K562 (cell line): ENCODE measurements around the gene MACF1. TPM values are rescaled to one million over a fixed set of nuclear protein-coding genes. Genes with fewer than 3 reads are reported as not detected.
"Not testable (repeated sequence)": the region's sequence is repeated elsewhere in the genome, so short reads cannot be mapped to it uniquely, and the experiment has no call there.

ENCODE experiments used
- ATAC-seq: fragments of 200-7000 bp; cut with Tn5 transposase; 3 replicates; pipeline ENCODE4 v1.9.1; 2020; ENCODE audit warnings: moderate library complexity
- BruUV-seq: library from RNA; stranded (reverse); fragments of 400-500 nt; replicated peaks from 2 replicates; lab custom pipeline; 2021; lab: Mats Ljungman, UMichigan
- CTCF ChIA-PET: fragments of 300-600 bp; formaldehyde crosslinking; extraction: SDS; loops from one replicate; lab custom pipeline; 2021; ENCODE audit warnings: low intra/inter-chr PET ratio; lab: Yijun Ruan, JAX
- POLR2A ChIA-PET: fragments of 300-600, 350-650 bp; sonication (Branson Sonifier 250); formaldehyde crosslinking; extraction: SDS; loops from one replicate; lab custom pipeline; 2021; ENCODE audit warnings: antibody characterized with exemption, inconsistent platforms; lab: Yijun Ruan, JAX
- DNase-seq, 4 experiments: peaks; one replicate each; pipeline versions ENCODE4 v3.0.0 to v3.0.0-alpha.2; 2011 to 2018; ENCODE audit warnings: low spot score in 3 of 4, mixed read lengths in 3 of 4; ENCODE audit errors: extremely low read depth in 1 of 4
- FAIRE-seq: peaks from 2 replicates; lab custom pipeline; 2011; peaks lifted over from hg19 to GRCh38; lab: Jason Lieb, UNC
- H2AFZ ChIP-seq: 2 replicates; pipeline ENCODE4 v1.6.0; 2011; ENCODE audit warnings: low read depth, low read length, control low read depth, inconsistent platforms
- H3K27ac ChIP-seq: fragments of 200-600 bp; 3 replicates; pipeline ENCODE4 v1.8.0; 2011; ENCODE audit warnings: low read depth, mild to moderate bottlenecking, control low read depth, inconsistent platforms, low read length, moderate library complexity, mixed read lengths; ENCODE audit errors: extremely low read depth
- H3K27me3 ChIP-seq, 2 experiments: fragments of 300-600 bp in 1 of 2; 2 replicates in 1 of 2; 3 replicates in 1 of 2; pipeline versions ENCODE4 v1.6.0 to v1.8.0; 2011; ENCODE audit warnings: inconsistent platforms in 2 of 2, low read length in 2 of 2, mild to moderate bottlenecking in 1 of 2, mixed read lengths in 1 of 2, moderate library complexity in 1 of 2; ENCODE audit not compliant: control insufficient read depth in 2 of 2, insufficient read depth in 2 of 2
- H3K36me3 ChIP-seq: fragments of 300-600 bp; 3 replicates; pipeline ENCODE4 v1.8.0; 2011; ENCODE audit warnings: mild to moderate bottlenecking, low read length, inconsistent platforms; ENCODE audit not compliant: control insufficient read depth, insufficient read depth
- H3K4me1 ChIP-seq, 2 experiments: fragments of 200-600 bp in 1 of 2; replicated peaks in 1 of 2; 2 replicates in 1 of 2; 3 replicates in 1 of 2; pipeline versions ENCODE4 v1.5.1 to v1.8.0; 2011; ENCODE audit warnings: inconsistent platforms in 2 of 2, low read length in 2 of 2, mild to moderate bottlenecking in 1 of 2, mixed read lengths in 1 of 2, moderate library complexity in 1 of 2; ENCODE audit not compliant: control insufficient read depth in 2 of 2, insufficient read depth in 2 of 2
- H3K4me2 ChIP-seq: 2 replicates; pipeline ENCODE4 v1.6.1; 2011; ENCODE audit warnings: low read length, control low read depth, inconsistent platforms, mixed read lengths; ENCODE audit not compliant: insufficient read depth
- H3K4me3 ChIP-seq: fragments of 200-600 bp; sonication (generic), shearing (Covaris generic); 2 replicates; pipeline ENCODE4 v1.5.1; 2016; ENCODE audit warnings: control low read depth, inconsistent platforms
- H3K79me2 ChIP-seq: fragments of 200-600 bp; 3 replicates; pipeline ENCODE4 v1.8.0; 2011; ENCODE audit warnings: low read length, inconsistent platforms; ENCODE audit not compliant: control insufficient read depth, insufficient read depth
- H3K9ac ChIP-seq, 2 experiments: 2 replicates each; pipeline versions ENCODE4 v1.6.0 to v1.6.1; 2011; ENCODE audit warnings: low read depth in 2 of 2, low read length in 2 of 2, control low read depth in 1 of 2, inconsistent platforms in 1 of 2, mild to moderate bottlenecking in 1 of 2, mixed read lengths in 1 of 2; ENCODE audit not compliant: insufficient read depth in 1 of 2
- H3K9me1 ChIP-seq: one replicate; pipeline ENCODE4 v1.6.0; 2011; ENCODE audit warnings: inconsistent platforms, mild to moderate bottlenecking, low read length, moderate library complexity; ENCODE audit not compliant: control insufficient read depth, insufficient read depth
- H3K9me3 ChIP-seq: replicated peaks from 2 replicates; pipeline ENCODE4 v1.5.1; 2011; ENCODE audit warnings: low read depth, low read length, inconsistent platforms; ENCODE audit not compliant: control insufficient read depth, insufficient read depth
- H4K20me1 ChIP-seq: replicated peaks from 2 replicates; pipeline ENCODE4 v1.6.1; 2011; ENCODE audit warnings: low read length, inconsistent platforms, mixed read lengths; ENCODE audit not compliant: control insufficient read depth, insufficient read depth
- BCOR ChIP-seq: fragments of 450-650 bp; IDR thresholded peaks from 2 replicates; pipeline ENCODE4 v1.6.1; 2016
- MYC ChIP-seq, 2 experiments: fragments of 250-450 bp in 1 of 2; sonication (Bioruptor Pico) in 1 of 2; IDR thresholded peaks; 2 replicates each; pipeline versions ENCODE4 v1.5.1 to v1.6.1; 2012 to 2021; ENCODE audit warnings: low read depth in 2 of 2, borderline replicate concordance in 1 of 2, improper control_type of control experiment in 1 of 2, low read length in 1 of 2, mild to moderate bottlenecking in 1 of 2, moderate library complexity in 1 of 2
- RBM25 ChIP-seq: fragments of 200-400 bp; formaldehyde crosslinking; IDR thresholded peaks from 2 replicates; pipeline ENCODE4 v1.6.1; 2018; ENCODE audit warnings: low read length, low read depth, moderate library complexity; ENCODE audit not compliant: severe bottlenecking
- SPI1 ChIP-seq: IDR thresholded peaks from 2 replicates; pipeline ENCODE4 v1.6.1; 2011; ENCODE audit warnings: low read depth, low read length, control low read depth, borderline replicate concordance
- ZFP36 ChIP-seq: fragments of 150-350 bp; IDR thresholded peaks from 2 replicates; pipeline ENCODE4 v1.6.1; 2018; ENCODE audit warnings: low read length, low read depth; ENCODE audit not compliant: partially characterized antibody
- WGBS: fragments of 100-300 bp; shearing (Covaris generic); methylation state at CpG from one replicate; pipeline ENCODE4 v1.1.6; 2016; ENCODE audit warnings: low coverage, mixed read lengths; ENCODE audit not compliant: insufficient coverage; ENCODE audit errors: missing lambda C conversion rate; 5-methylcytosine and 5-hydroxymethylcytosine counted together
- in situ Hi-C: fragments of 300-500 bp; cut with MboI; formaldehyde crosslinking; loops from 4 replicates; pipeline ENCODE4 v1.15.0; 2018; ENCODE audit warnings: inconsistent platforms, mixed read lengths
- intact Hi-C: fragments of 100-400 bp; cut with micrococcal nuclease; formaldehyde crosslinking; loops from 2 replicates; pipeline ENCODE4 v1.14.2; 2022
- polyA plus RNA-seq, 8 experiments: library from polyadenylated mRNA; depleted of rRNA in 4 of 8; stranded (reverse) in 5 of 8; unstranded in 3 of 8; fragments of >200 nt; fragmentation: Nextera tagmentation in 2 of 8; fragmentation: Illumina TruSeq in 1 of 8; extraction: Ambion mirVana in 2 of 8; extraction: Trizol in 1 of 8; gene quantifications; 2 replicates each; pipeline versions ENCODE4 v1.2.1 to v1.2.3, GENCODE V29; 2011 to 2014; ENCODE audit warnings: inconsistent platforms in 1 of 8, missing spikeins in 1 of 8
- total RNA-seq, 7 experiments: library from RNA; depleted of rRNA in 6 of 7; stranded (reverse); fragments of >200 nt in 6 of 7; fragmentation: Illumina TruSeq in 2 of 7; extraction: Trizol in 2 of 7; gene quantifications; 2 replicates each; pipeline versions ENCODE4 v1.2.1 to v1.2.3, GENCODE V29; 2011 to 2021; ENCODE audit warnings: low replicate concordance in 1 of 7
- TF ChIP-seq, protein P1 (sequence below): sonication (generic); formaldehyde crosslinking; IDR thresholded peaks from 2 replicates; pipeline ENCODE4 v1.8.1; 2023; ENCODE audit warnings: mild to moderate bottlenecking, missing genetic modification reagents

The MACF1 gene
- total and polyA plus RNA-seq, 9 of the 15 experiments (the other 6 are each of a cell fraction or from before 2014, with no cell fraction given) = 13.2 to 232 (median 112) TPM

DNA sequence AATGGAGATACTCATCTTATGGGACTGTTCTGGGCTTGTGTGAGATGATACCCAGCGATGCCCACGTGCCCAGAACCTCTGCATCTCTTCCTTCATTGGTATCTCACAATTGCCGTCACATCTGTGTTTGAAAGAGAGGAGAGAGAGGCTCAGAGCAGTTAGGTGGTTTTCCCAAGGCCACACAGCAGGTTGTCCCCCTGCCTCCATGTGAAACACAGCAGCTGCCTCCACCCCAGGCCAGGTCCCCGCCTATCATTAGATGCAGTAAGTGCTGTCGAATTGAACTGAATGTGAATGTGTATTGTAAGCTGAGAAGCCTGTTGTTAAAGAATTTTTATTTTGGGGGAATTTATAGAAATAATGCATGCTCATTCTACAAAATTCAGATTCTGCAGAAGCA lies 292.0 kb downstream of the MACF1 start:
- H3K4me2 ChIP-seq, H3K9me1 ChIP-seq, H4K20me1 ChIP-seq, ATAC-seq, H2AFZ ChIP-seq, H3K79me2 ChIP-seq, H3K4me3 ChIP-seq, intact Hi-C loops, in situ Hi-C loops, BruUV-seq, POLR2A ChIA-PET, H3K9ac ChIP-seq, H3K27ac ChIP-seq, CTCF ChIA-PET, H3K9me3 ChIP-seq, H3K36me3 ChIP-seq, DNase-seq: not testable (repeated sequence)
- TF ChIP-seq ZFP36 = peak; percentile 35
- TF ChIP-seq RBM25 = peak; percentile 49
- peak; percentile 51; the same call in 1 of the 2 replicates for TF ChIP-seq BCOR
- peak; percentile 26 for FAIRE-seq
- H3K4me1 ChIP-seq = peaks cover 0 to 17% of the 10 kb centered on the region in 2 experiments; a peak in 2 of 5 replicates
- peaks cover 4 to 34% of the 10 kb centered on the region in 2 experiments for H3K27me3 ChIP-seq
- 3% methylated on average over 5 of the region's 5 CpGs for WGBS

DNA sequence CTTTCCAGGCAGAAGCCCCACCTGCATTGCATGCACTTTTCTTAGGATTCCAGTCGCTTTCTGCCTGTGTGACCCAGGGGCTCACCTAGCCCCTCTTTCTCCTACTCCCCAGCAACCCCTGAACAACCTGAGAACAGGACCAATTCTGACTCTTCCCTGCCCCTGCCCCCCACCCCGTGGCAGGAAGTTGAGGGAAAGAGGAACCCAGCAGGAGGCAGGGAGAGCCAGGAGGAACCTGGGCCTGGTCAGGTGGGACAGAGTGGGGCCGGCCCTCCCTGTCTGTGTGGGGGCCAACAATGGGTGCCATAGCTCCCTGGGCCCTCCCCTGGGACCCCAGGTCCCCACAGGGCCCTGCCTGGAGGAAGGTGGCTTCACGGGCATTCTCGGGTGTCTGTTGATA lies 293.1 kb downstream of the MACF1 start:
- FAIRE-seq = no peak

GRCh38 chr1:39498096-39498710 lies 293.7 kb downstream of the MACF1 start:
- H3K4me1 ChIP-seq, intact Hi-C loops, H3K4me2 ChIP-seq, H4K20me1 ChIP-seq, H3K9ac ChIP-seq, BruUV-seq, POLR2A ChIA-PET, DNase-seq, H3K9me1 ChIP-seq, H3K9me3 ChIP-seq, H3K36me3 ChIP-seq, H3K27ac ChIP-seq, CTCF ChIA-PET, H3K4me3 ChIP-seq, FAIRE-seq, H3K79me2 ChIP-seq, in situ Hi-C loops, ATAC-seq, H2AFZ ChIP-seq: not testable (repeated sequence)
- H3K27me3 ChIP-seq = peaks cover under 1 to 24% of the 10 kb centered on the region in 2 experiments
- WGBS = 15% methylated on average over 7 of the region's 9 CpGs

More for the DNA sequence above, 293.1 kb downstream of the MACF1 start:
- Histone ChIP-seq H3K4me3 (no peak overlapping the region), H3K9me1 (no peaks in the 10 kb centered on the region), H3K36me3 (no peaks in the 10 kb centered on the region), H3K27me3 (peaks cover 4 to 30% of the 10 kb centered on the region in 2 experiments), H2AFZ (no peak overlapping the region), H3K79me2 (no peaks in the 10 kb centered on the region), H3K4me1 (peaks cover 0 to 8% of the 10 kb centered on the region in 2 experiments; a peak in 2 of 5 replicates), H3K9me3 (no peaks in the 10 kb centered on the region), H3K4me2 (no peak overlapping the region), H3K27ac (no peak overlapping the region), H4K20me1 (0 out of 2 replicates have a peak, but pooled peaks cover 3% of the 10 kb centered on the region), H3K9ac (peak overlapping the region in 1 of 2 experiments; percentile 53; a peak in 1 of 4 replicates)
- ChIA-PET CTCF (no interaction called here), POLR2A (interaction anchor here (0.7 kb wide), 1 partner anchor 30 kb away, joined by 3 read pairs; no protein-coding TSS in a partner anchor)
- in situ Hi-C loops (no loop called here), intact Hi-C loops (no loop called here)
- ATAC-seq = no peak
- BruUV-seq = no TSS peak
- DNase-seq = no peak
- TF ChIP-seq SPI1 = peak; percentile 65; the same call in 1 of the 2 replicates
- TF ChIP-seq, protein P1, sequence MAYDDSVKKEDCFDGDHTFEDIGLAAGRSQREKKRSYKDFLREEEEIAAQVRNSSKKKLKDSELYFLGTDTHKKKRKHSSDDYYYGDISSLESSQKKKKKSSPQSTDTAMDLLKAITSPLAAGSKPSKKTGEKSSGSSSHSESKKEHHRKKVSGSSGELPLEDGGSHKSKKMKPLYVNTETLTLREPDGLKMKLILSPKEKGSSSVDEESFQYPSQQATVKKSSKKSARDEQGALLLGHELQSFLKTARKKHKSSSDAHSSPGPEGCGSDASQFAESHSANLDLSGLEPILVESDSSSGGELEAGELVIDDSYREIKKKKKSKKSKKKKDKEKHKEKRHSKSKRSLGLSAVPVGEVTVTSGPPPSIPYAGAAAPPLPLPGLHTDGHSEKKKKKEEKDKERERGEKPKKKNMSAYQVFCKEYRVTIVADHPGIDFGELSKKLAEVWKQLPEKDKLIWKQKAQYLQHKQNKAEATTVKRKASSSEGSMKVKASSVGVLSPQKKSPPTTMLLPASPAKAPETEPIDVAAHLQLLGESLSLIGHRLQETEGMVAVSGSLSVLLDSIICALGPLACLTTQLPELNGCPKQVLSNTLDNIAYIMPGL = no peak
- no peak for TF ChIP-seq MYC (IDR thresholded peaks at IDR 0.05; ENCODE audit: low read depth, low read length)
- TF ChIP-seq MYC (CRISPR knock-in tag; IDR thresholded peaks at IDR 0.05; ENCODE audit: borderline replicate concordance, low read depth) = no peak
- 6% methylated on average over 3 of the region's 5 CpGs for WGBS
